GM12878 (cell line): ENCODE results near the gene SPRY1. TPM values are rescaled to one million over a fixed set of nuclear protein-coding genes. Genes with fewer than 3 reads are reported as not detected.

Experiments used
- ATAC-seq: fragments of 200-7000 bp; cut with Tn5 transposase; 3 replicates; pipeline ENCODE4 v1.9.1; 2020; ENCODE audit warnings: mild to moderate bottlenecking, moderate library complexity
- BruUV-seq: library from RNA; stranded (reverse); fragments of 400-500 nt; replicated peaks from 2 replicates; lab custom pipeline; 2021; lab: Mats Ljungman, UMichigan
- CTCF ChIA-PET: fragments of 300-600 bp; sonication (Branson Sonifier 250); formaldehyde crosslinking; extraction: SDS; loops from one replicate; lab custom pipeline; 2021; ENCODE audit warnings: inconsistent platforms; lab: Yijun Ruan, JAX
- POLR2A ChIA-PET: fragments of 350-600 bp; formaldehyde crosslinking; extraction: SDS; loops from one replicate; lab custom pipeline; 2021; ENCODE audit warnings: inconsistent platforms; lab: Charles Lee
- RAD21 ChIA-PET: fragments of 300-600 bp; sonication (Branson Sonifier 250); formaldehyde crosslinking; loops from one replicate; lab custom pipeline; 2023; ENCODE audit warnings: antibody characterized with exemption; ENCODE audit not compliant: unreplicated experiment; lab: Charles Lee
- SMC1A ChIA-PET: fragments of 300-600 bp; sonication (Branson Sonifier 250); formaldehyde crosslinking; loops from one replicate; lab custom pipeline; 2023; ENCODE audit not compliant: unreplicated experiment, uncharacterized antibody; lab: Charles Lee
- DNase-seq: peaks from one replicate; pipeline ENCODE4 v3.0.0-alpha.2; 2011; ENCODE audit warnings: low read depth, low spot score
- FAIRE-seq: peaks from 3 replicates; lab custom pipeline; 2011; peaks lifted over from hg19 to GRCh38; lab: Jason Lieb, UNC
- H2AFZ ChIP-seq: 2 replicates; pipeline ENCODE4 v1.6.0; 2011; ENCODE audit warnings: low read depth, low read length, control low read depth; ENCODE audit not compliant: control insufficient read depth
- H3K27ac ChIP-seq: 2 replicates; pipeline ENCODE4 v1.5.1; 2011; ENCODE audit warnings: control low read depth; ENCODE audit not compliant: control insufficient read depth, insufficient read depth
- H3K27me3 ChIP-seq, 2 experiments: replicated peaks in 1 of 2; 2 replicates each; pipeline versions ENCODE4 v1.6.0 to v1.6.1; 2011; ENCODE audit warnings: low read length in 1 of 2; ENCODE audit not compliant: control insufficient read depth in 2 of 2, insufficient read depth in 2 of 2
- H3K36me3 ChIP-seq, 2 experiments: 2 replicates each; pipeline ENCODE4 v1.5.1; 2011; ENCODE audit warnings: low read length in 1 of 2; ENCODE audit not compliant: control insufficient read depth in 2 of 2, insufficient read depth in 2 of 2
- H3K4me1 ChIP-seq: 2 replicates; pipeline ENCODE4 v1.6.1; 2011; ENCODE audit warnings: mild to moderate bottlenecking, low read length, moderate library complexity, mixed read lengths; ENCODE audit not compliant: control insufficient read depth, insufficient read depth
- H3K4me2 ChIP-seq: 2 replicates; pipeline ENCODE4 v1.6.0; 2011; ENCODE audit warnings: control low read depth; ENCODE audit not compliant: control insufficient read depth, insufficient read depth
- H3K4me3 ChIP-seq: fragments of 200-600 bp; sonication (generic); 2 replicates; pipeline ENCODE4 v1.5.1; 2016
- H3K79me2 ChIP-seq: 2 replicates; pipeline ENCODE4 v1.6.0; 2011; ENCODE audit warnings: low read length; ENCODE audit not compliant: control insufficient read depth, insufficient read depth
- H3K9ac ChIP-seq: 2 replicates; pipeline ENCODE4 v1.8.0; 2011; ENCODE audit warnings: low read length, control low read depth, mixed read lengths; ENCODE audit not compliant: control insufficient read depth, insufficient read depth
- H3K9me3 ChIP-seq: replicated peaks from 3 replicates; pipeline ENCODE4 v1.5.1; 2011; ENCODE audit warnings: mild to moderate bottlenecking, low read length; ENCODE audit not compliant: control insufficient read depth, insufficient read depth
- H4K20me1 ChIP-seq: 2 replicates; pipeline ENCODE4 v1.6.0; 2011; ENCODE audit not compliant: control insufficient read depth, insufficient read depth
- DPF2 ChIP-seq: fragments of 450-650 bp; IDR thresholded peaks from 2 replicates; pipeline ENCODE4 v1.6.1; 2017; ENCODE audit warnings: mild to moderate bottlenecking
- FOXM1 ChIP-seq: IDR thresholded peaks from 2 replicates; pipeline ENCODE4 v1.6.1; 2012; ENCODE audit warnings: low read depth, mild to moderate bottlenecking, inconsistent platforms, low read length, moderate library complexity
- MTA3 ChIP-seq: IDR thresholded peaks from 2 replicates; pipeline ENCODE4 v1.6.1; 2012; ENCODE audit warnings: low read length, inconsistent platforms, borderline replicate concordance
- RAD21 ChIP-seq: IDR thresholded peaks from 2 replicates; pipeline ENCODE4 v1.6.1; 2011; ENCODE audit warnings: mild to moderate bottlenecking, low read depth, low read length, moderate library complexity; ENCODE audit not compliant: insufficient read depth
- SMC3 ChIP-seq: IDR thresholded peaks from 2 replicates; pipeline ENCODE4 v1.6.1; 2011; ENCODE audit warnings: low read length, improper control_type of control experiment, borderline replicate concordance
- TARDBP ChIP-seq: IDR thresholded peaks from 2 replicates; pipeline ENCODE4 v1.6.1; 2016; ENCODE audit warnings: borderline replicate concordance
- ZBTB33 ChIP-seq: fragments of 450-650 bp; IDR thresholded peaks from 2 replicates; pipeline ENCODE4 v1.6.1; 2017; ENCODE audit warnings: mild to moderate bottlenecking
- WGBS: methylation state at CpG from one replicate; pipeline ENCODE4 v1.1.6; 2016; ENCODE audit warnings: low lambda C conversion rate; ENCODE audit not compliant: insufficient replicate concordance, insufficient coverage; ENCODE audit errors: missing lambda C conversion rate; 5-methylcytosine and 5-hydroxymethylcytosine counted together
- in situ Hi-C: fragments of 300-500 bp; cut with MboI; formaldehyde crosslinking; loops from 9 replicates; pipeline ENCODE4 v1.14.3; 2018; ENCODE audit warnings: mixed read lengths
- intact Hi-C: fragments of 100-400 bp; cut with micrococcal nuclease; formaldehyde crosslinking; loops from one replicate; pipeline ENCODE4 v1.14.2; 2022; ENCODE audit not compliant: unreplicated experiment
- polyA plus RNA-seq, 11 experiments: library from polyadenylated mRNA; depleted of rRNA in 4 of 11; unstranded in 6 of 11; stranded (reverse) in 5 of 11; fragments of >200 nt; fragmentation: Nextera tagmentation in 4 of 11; fragmentation: Illumina TruSeq in 1 of 11; extraction: Ambion mirVana in 4 of 11; extraction: Trizol in 1 of 11; gene quantifications; 1 replicate in 1 of 11; 2 replicates in 10 of 11; pipeline versions ENCODE4 v1.2.1 to v1.2.3, GENCODE V29; 2011 to 2016; ENCODE audit warnings: inconsistent platforms in 2 of 11, missing spikeins in 2 of 11, low read depth in 1 of 11
- total RNA-seq, 4 experiments: library from RNA; depleted of rRNA in 3 of 4; stranded (reverse); fragments of >200 nt in 3 of 4; fragmentation: Illumina TruSeq in 1 of 4; extraction: Trizol in 1 of 4; gene quantifications; 2 replicates each; pipeline versions ENCODE4 v1.2.1 to v1.2.3, GENCODE V29; 2013 to 2021
- TF ChIP-seq, protein P1 (sequence below), 3 experiments: IDR thresholded peaks in 2 of 3; conservative IDR thresholded peaks in 1 of 3; 2 replicates each; pipeline ENCODE4 v1.5.1; 2011; ENCODE audit warnings: low read depth in 3 of 3, low read length in 3 of 3, mild to moderate bottlenecking in 3 of 3, control low read depth in 2 of 3, moderate library complexity in 2 of 3, inconsistent platforms in 1 of 3, mixed read lengths in 1 of 3; ENCODE audit not compliant: control insufficient read depth in 2 of 3, insufficient read depth in 1 of 3; ENCODE audit errors: extremely low read depth in 1 of 3

Gene SPRY1
- total and polyA plus RNA-seq, 10 of the 15 experiments (the other 5 are each of a cell fraction or from before 2014, with no cell fraction given) = 0.05 to 5.7 (median 0.23) TPM; not detected in 2

DNA sequence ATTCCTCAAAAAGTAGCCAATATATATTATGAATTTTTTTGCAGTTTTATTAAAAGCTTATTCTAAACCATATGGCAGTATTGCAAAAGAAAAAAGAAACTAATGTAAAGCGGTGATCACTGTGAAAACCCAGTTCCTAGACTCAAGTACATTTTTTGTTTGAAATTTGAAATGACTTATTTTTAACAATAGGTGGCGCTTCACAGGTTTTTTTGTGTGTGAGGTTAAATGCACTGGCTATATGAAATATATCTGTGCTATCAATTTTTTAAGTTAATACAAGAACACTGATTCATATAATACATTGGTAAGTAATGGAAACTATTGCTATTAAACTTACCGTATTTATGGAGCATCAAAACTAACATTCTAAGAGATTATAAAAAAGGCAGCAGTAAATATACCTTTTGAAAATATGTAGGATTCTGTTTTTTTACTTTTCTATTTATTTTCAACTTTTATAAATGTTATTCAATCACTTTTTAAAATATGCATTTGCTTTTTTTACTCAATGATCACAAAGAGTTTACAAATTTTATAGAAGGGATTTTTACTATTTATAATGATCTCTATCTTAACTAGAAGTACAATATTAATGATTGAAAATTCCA lies 5.6 kb upstream of the SPRY1 start:
- no peaks in the 10 kb centered on the region; a peak in 2 of 4 replicates for H3K27me3 ChIP-seq
- POLR2A ChIA-PET = no interaction called here
- no peaks in the 10 kb centered on the region for H3K9me3 ChIP-seq
- H3K27ac ChIP-seq = no peak overlapping the region
- WGBS = 0% methylated on average over 3 of the region's 3 CpGs
- ATAC-seq (peak; percentile 70), DNase-seq (no peak), FAIRE-seq (peak; percentile 31)
- no peak overlapping the region for H3K9ac ChIP-seq
- no peaks in the 10 kb centered on the region for H3K4me1 ChIP-seq
- H3K4me3 ChIP-seq = no peak overlapping the region
- CTCF ChIA-PET = interaction anchor here (0.8 to 15.6 kb wide), 14 partner anchors 9 to 289 kb away, joined by 3 to 122 read pairs (median 3); no protein-coding TSS in a partner anchor
- in situ Hi-C loops = loop anchor here (5.0 kb wide), 1 partner anchor 266 kb away; no protein-coding TSS in a partner anchor
- SMC1A ChIA-PET = interaction anchor here (0.6 to 2.0 kb wide), 12 partner anchors 9 to 376 kb away, joined by 3 to 7 read pairs (median 3); no protein-coding TSS in a partner anchor
- intact Hi-C loops = loop anchor here (2.0 to 10.0 kb wide), 3 partner anchors 270 to 934 kb away; no protein-coding TSS in a partner anchor
- no peak overlapping the region for H2AFZ ChIP-seq
- no TSS peak for BruUV-seq
- RAD21 ChIA-PET = interaction anchor here (0.7 to 1.6 kb wide), 8 partner anchors 125 to 326 kb away, joined by 3 to 5 read pairs (median 3); no protein-coding TSS in a partner anchor
- H4K20me1 ChIP-seq = no peaks in the 10 kb centered on the region
- no peak overlapping the region for H3K4me2 ChIP-seq
- TF ChIP-seq, protein P1, sequence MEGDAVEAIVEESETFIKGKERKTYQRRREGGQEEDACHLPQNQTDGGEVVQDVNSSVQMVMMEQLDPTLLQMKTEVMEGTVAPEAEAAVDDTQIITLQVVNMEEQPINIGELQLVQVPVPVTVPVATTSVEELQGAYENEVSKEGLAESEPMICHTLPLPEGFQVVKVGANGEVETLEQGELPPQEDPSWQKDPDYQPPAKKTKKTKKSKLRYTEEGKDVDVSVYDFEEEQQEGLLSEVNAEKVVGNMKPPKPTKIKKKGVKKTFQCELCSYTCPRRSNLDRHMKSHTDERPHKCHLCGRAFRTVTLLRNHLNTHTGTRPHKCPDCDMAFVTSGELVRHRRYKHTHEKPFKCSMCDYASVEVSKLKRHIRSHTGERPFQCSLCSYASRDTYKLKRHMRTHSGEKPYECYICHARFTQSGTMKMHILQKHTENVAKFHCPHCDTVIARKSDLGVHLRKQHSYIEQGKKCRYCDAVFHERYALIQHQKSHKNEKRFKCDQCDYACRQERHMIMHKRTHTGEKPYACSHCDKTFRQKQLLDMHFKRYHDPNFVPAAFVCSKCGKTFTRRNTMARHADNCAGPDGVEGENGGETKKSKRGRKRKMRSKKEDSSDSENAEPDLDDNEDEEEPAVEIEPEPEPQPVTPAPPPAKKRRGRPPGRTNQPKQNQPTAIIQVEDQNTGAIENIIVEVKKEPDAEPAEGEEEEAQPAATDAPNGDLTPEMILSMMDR (IDR thresholded peaks at IDR 0.05 in 2 of 3, conservative IDR thresholded peaks at IDR 0.05 in 1 of 3; ENCODE audit: control insufficient read depth in 2 of 3, extremely low read depth in 1 of 3, insufficient read depth in 1 of 3, low read depth in 3 of 3, low read length in 3 of 3) = peak; percentile 33 to 52 (median 46); a peak in 5 of 6 replicates
- TF ChIP-seq RAD21 = peak; percentile 60
- no peak for TF ChIP-seq MTA3
- TF ChIP-seq ZBTB33 = no peak
- TF ChIP-seq TARDBP = no peak
- TF ChIP-seq FOXM1 = no peak
- TF ChIP-seq SMC3 = peak; percentile 69; the same call in 1 of the 2 replicates
- TF ChIP-seq DPF2 = no peak
- no peaks in the 10 kb centered on the region for H3K36me3 ChIP-seq
- H3K79me2 ChIP-seq = no peaks in the 10 kb centered on the region
